GM21447 (cell line): ENCODE results near the gene SENP3.
A peak's percentile ranks its signal among the peaks of the same experiment; 100 is the strongest.
"Not testable (repeated sequence)": the region's sequence is repeated elsewhere in the genome, so short reads cannot be mapped to it uniquely, and the experiment has no call there.

Experiments
- ATAC-seq: cut with Tn5 transposase; IDR thresholded peaks from one replicate; pipeline ENCODE4 v1.9.1; 2021; ENCODE audit not compliant: unreplicated experiment

Gene SENP3

DNA sequence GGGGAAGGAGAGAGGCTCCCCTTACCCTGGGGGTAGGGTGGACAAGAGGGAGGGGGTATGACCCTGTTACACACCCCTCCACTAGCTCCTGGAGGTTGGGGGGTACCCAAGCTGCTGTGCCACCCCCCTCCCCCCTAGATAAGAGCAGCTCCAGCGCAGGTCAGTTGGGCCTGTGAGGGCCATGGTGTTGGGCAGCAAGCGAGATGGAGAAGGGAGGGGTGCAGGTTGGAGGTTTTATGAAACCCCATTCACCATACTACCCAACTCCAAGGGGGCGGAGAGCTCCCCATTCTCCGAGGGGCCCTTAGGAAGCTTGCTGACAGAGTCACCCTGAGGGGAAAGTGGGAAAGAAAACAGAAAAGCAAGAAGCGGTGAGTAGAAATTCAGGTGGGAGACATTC is 29.9 kb downstream of the SENP3 start:
- no peak for ATAC-seq

- no peak for ATAC-seq
Observed at GRCh38 chr17:7592422-7593021, 30.8 kb downstream of the SENP3 start.

DNA sequence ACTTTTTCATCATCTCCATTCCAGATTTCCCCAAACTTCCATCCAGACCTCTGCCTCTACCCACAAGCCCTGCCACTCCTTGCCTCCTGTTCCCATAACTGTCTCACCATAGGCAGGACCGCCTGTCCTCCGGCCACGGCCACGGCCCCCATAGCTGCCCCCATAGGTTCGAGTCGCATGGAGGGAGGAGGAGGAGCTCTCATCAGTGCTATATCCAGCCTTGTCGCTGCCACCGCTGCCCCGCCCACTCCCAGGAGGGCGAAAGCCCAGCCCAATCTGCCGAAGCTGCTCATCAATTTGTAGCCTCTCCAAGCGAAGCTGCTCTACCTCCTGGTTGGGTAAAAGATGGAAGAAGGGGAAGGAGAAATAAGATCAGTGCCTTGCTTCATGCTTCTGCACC is 31.6 kb downstream of the SENP3 start:
- ATAC-seq = no peak

DNA sequence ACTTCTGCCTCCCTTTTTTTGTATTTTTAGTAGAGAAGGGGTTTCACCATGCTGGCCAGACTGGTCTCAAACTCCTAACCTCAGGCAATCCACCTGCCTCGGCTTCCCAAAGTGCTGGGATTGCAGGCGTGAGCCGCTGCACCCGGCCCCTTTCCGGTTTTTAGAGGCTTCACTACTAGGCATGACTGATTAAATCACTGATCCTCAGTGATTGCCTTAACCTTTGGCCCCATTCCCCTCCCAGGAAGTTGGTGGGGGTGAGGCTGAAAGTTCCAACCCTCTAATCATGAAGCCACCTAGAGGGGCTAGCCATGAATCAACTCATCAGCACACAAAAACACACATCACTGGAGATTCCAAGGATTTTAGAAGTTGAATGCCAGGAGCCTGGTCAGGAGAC is 35.8 kb downstream of the SENP3 start:
- ATAC-seq = not testable (repeated sequence)

DNA sequence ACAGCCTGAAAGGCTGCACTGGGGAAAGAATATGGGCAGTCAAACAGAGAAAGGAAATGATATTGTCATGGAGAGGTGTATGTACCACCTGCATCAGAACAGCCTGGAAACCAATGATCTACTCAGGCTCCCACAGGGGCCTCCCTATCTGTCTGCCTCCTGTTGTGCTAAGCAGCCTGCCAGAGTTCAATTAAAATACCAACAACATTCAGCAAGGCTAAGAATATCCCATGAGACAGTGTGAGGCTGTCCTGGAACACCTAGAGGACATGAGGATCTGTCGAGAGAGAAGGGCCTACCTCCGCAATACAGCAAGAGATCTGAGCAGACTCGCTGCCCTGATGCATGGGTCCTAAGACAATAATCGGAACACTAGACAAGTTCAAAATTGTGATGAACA is 44.6 kb downstream of the SENP3 start:
- ATAC-seq = no peak

DNA sequence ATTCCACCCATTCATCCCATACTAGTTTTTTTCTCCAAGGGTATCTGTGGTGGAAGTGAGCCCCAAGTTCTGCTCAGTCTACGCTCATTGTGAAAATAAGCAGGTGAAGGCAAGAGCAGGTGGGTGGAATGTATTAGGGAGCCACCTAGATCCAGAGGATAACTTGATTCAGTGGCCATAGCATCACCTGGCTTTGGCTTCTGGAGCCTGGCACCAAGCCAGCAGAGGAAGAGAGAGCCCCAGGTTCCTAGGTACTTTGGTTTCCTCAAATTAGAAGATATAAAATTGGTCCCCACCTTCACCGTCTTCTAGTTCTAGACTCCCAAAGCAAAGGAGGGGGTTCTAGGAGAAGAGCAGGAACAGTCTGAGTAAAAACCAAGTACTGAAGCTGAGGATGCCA is 48.9 kb downstream of the SENP3 start:
- no peak for ATAC-seq

GRCh38 chr17:7611635-7612293 is 50.0 kb downstream of the SENP3 start:
- no peak for ATAC-seq

GRCh38 chr17:7612294-7612640 is 50.5 kb downstream of the SENP3 start:
- no peak for ATAC-seq

DNA sequence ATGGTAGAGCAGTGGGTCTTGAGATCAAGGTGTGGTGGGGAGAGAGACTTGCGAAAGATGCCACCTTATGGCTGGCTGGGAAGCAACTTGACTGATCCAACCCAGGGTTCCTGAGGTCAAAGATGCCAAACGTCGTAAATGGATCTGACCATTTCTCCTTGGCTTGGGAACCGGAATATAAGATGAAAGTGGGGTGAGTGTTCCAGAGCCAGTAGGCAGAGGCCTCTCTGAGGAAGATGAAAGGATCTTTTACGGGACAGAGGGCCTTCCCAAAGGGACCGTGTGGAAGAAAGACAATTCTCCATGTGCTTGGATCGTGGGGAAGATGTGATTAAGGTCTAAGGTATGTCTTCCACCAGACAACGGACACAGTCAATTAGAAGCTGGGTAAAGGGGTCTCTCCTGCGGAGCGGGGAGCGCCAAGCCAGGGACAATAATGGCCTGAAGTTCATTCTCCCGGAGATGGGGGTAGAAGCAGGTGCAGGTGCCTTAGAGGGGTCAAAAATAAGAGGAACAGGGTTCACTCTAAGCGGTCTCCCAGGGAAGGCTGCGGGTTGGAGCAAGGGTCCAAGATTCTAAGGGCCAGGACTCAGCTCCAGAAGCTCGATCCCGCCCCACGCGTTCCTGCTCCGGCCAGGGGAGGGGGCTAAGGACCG is 52.2 kb downstream of the SENP3 start:
- ATAC-seq = no peak

GRCh38 chr17:7614425-7615264 is 52.9 kb downstream of the SENP3 start, which contains the start of gene FXR2:
TSS of gene FXR2 (minus strand) at chr17:7614897. CDS start at chr17:7614532, 365 bp downstream.
- ATAC-seq = peak; percentile 81

GRCh38 chr17:7615265-7615747 is 53.6 kb downstream of the SENP3 start:
- no peak for ATAC-seq

GRCh38 chr17:7618608-7619007 is 56.9 kb downstream of the SENP3 start:
- ATAC-seq = no peak

GRCh38 chr17:7620835-7621234 is 59.1 kb downstream of the SENP3 start:
- no peak for ATAC-seq
